Activated naive CD8-positive, alpha-beta T cell treated with anti-CD3 and anti-CD28 coated beads for 36 hours (primary cell): ENCODE data around the gene HAPLN3. TPM values are rescaled to one million over a fixed set of nuclear protein-coding genes. Genes with fewer than 3 reads are reported as not detected.

Experiments
- DNase-seq: peaks from one replicate; pipeline ENCODE4 v3.0.0; 2021
- H3K27ac Mint-ChIP-seq: one replicate; pipeline ENCODE4 v1.8.0; 2022; ENCODE audit warnings: mild to moderate bottlenecking, moderate library complexity, mixed read lengths
- H3K27me3 Mint-ChIP-seq: one replicate; pipeline ENCODE4 v1.8.0; 2022; ENCODE audit warnings: mild to moderate bottlenecking, mixed read lengths
- H3K36me3 Mint-ChIP-seq: one replicate; pipeline ENCODE4 v1.8.0; 2021; ENCODE audit warnings: mild to moderate bottlenecking, mixed read lengths
- H3K4me1 Mint-ChIP-seq: one replicate; pipeline ENCODE4 v1.8.0; 2021; ENCODE audit warnings: mixed read lengths
- H3K4me3 Mint-ChIP-seq: one replicate; pipeline ENCODE4 v1.8.0; 2022; ENCODE audit warnings: mild to moderate bottlenecking, moderate library complexity, mixed read lengths
- H3K9me3 Mint-ChIP-seq: one replicate; pipeline ENCODE4 v1.8.0; 2022; ENCODE audit warnings: mixed read lengths
- total RNA-seq, 2 experiments: library from RNA; stranded (reverse); gene quantifications; one replicate each; pipeline ENCODE4 v1.2.3, GENCODE V29; 2021

HAPLN3 gene
- total RNA-seq, 2 experiments from 2014 or later, result 82.6 to 83.2 TPM

DNA sequence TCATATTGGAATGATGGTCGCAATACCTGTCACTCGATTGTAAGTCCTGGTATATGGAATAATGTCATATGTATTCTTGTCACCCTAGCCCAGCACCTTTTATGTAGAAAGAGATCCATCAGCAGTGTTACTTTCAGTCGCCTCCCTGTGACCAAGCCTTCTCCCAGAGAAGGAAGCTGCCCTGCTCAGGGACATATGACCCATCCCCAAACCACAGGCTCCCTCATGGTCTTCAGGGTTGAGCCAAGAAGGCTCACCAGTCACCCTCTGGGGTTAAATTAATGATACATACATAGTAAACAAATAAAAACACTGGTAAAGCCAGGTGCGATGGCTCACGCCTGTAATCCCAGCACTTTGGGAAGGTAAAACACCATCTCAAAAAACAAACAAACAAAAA, 22.4 kb upstream of the HAPLN3 start:
- peaks cover 16% of the 10 kb centered on the region for H3K27me3 Mint-ChIP-seq
- no peak overlapping the region for H3K27ac Mint-ChIP-seq
- no peak for DNase-seq
- no peaks in the 10 kb centered on the region for H3K36me3 Mint-ChIP-seq
- no peaks in the 10 kb centered on the region for H3K9me3 Mint-ChIP-seq
- H3K4me1 Mint-ChIP-seq, result peaks cover 17% of the 10 kb centered on the region
- H3K4me3 Mint-ChIP-seq, result no peak overlapping the region

DNA sequence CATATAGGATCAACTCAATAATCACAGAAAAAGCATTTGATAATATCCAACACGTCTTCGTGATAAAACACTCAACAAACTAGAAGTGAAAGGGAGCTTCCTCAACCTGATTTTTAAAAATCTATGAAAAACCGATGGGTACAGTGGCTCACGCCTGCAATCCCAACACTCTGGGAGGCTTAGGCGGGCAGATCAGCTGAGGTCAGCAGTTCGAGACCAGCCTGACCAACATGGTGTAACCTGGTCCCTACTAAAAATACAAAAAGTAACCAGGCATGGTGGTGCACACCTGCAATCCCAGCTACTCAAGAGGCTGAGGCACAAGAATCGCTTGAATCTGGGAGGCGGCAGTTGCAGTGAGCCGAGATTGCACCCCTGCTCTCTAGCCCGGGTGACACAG, 20.0 kb upstream of the HAPLN3 start:
- Mint-ChIP-seq H3K4me3 (no peak overlapping the region), H3K4me1 (peaks cover 29% of the 10 kb centered on the region), H3K27ac (no peak overlapping the region), H3K36me3 (peaks cover 2% of the 10 kb centered on the region), H3K27me3 (peaks cover 13% of the 10 kb centered on the region), H3K9me3 (no peaks in the 10 kb centered on the region)
- DNase-seq, result no peak

DNA sequence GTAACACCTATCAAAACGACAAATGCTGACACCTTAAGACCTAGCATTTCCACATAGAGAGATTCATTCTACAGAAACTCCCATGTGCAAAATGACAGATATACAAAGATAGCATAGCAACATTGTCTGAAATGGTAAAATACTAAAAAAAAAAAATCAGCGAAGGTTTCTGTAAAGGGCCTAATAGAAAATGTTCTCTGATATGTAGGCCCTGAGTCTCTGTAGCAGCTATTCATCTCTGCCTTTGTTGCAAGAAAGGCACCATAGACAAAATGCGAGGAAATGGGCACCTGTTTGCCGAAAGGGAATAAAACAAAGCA, 18.5 kb upstream of the HAPLN3 start:
- H3K4me3 Mint-ChIP-seq, result peak overlapping the region; percentile 88
- no peaks in the 10 kb centered on the region for H3K9me3 Mint-ChIP-seq
- peak overlapping the region; percentile 90 for H3K27ac Mint-ChIP-seq
- H3K36me3 Mint-ChIP-seq, result peaks cover 2% of the 10 kb centered on the region
- peaks cover 5% of the 10 kb centered on the region for H3K27me3 Mint-ChIP-seq
- DNase-seq, result no peak
- peaks cover 28% of the 10 kb centered on the region for H3K4me1 Mint-ChIP-seq

DNA sequence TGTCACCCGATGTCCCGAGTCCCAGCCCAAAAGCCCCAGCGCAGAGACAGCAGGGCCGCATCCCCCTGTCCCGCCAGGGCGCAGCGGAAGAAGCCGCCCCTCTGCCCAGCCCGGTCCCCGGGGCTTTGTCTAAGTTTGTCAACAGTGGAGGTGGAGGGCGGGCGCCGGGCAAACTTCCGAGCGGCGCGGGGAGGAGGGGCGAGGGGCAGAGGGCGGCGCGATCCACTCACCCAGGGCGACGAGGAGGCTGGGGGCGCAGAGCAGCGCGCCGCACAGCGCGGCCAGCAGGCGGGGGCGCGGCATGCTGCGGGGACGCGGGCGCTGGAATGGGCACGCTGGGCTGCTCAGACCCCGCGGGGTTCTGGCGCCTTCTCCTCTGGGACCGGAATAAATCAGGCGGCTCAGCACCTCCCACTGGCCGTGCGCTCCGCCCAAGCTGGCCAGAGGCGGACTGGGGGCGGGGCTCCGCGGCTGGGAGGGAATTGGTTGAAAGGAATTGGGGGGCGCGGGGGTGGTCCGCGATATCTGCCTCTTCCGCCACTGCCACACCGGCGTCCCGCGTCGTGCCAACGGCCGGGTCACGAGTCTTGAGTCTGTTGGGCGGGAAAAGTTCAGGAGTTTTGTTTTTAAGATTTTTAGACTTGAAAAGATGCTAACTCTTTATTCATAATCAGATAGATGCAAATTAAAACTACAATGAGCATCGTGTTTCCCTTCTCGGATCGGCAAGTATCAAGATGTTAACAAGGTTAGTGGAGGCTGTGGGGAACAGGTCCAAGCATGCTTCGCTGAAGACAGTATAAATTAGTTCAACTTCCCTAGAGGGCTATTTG, 17.9 kb upstream of the HAPLN3 start, which contains the start of gene MFGE8:
Gene MFGE8, minus strand, starts transcription at position 363 of the 833 bp plus-strand sequence. Its CDS starts 60 bp downstream, at position 303.
- Mint-ChIP-seq H3K4me3 (peak within 1 kb of the TSS; percentile 88), H3K27ac (peak within 1 kb of the TSS; percentile 90), H3K36me3 (peaks cover 2% of the 10 kb centered on the region), H3K27me3 (peaks cover 5% of the 10 kb centered on the region), H3K9me3 (no peaks in the 10 kb centered on the region), H3K4me1 (peaks cover 26% of the 10 kb centered on the region)
- peak; percentile 83 for DNase-seq

DNA sequence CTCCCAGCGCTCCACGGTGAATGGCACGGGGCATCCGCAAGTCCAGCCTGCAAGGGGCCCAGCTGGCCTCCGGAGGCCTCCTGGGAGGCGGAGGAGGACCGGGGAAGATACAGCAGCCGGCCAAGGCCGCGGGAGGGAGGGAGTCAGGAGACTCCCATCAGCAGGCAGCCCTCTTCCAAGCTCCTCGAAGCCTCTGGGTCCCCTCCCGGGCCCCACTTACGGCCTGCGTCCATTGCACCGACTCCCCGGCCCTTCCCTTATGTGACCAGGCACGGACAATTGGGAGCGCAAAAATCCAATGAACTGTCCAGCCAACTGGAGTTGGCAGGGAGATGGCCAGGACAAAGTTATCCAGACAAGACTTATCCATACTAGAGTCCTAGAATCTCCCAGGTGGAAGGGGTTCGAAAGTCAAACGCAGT, 17.2 kb upstream of the HAPLN3 start:
- DNase-seq, result no peak
- H3K27ac Mint-ChIP-seq, result no peak overlapping the region
- H3K4me1 Mint-ChIP-seq, result peaks cover 31% of the 10 kb centered on the region
- H3K27me3 Mint-ChIP-seq, result peaks cover 1% of the 10 kb centered on the region
- no peaks in the 10 kb centered on the region for H3K9me3 Mint-ChIP-seq
- H3K4me3 Mint-ChIP-seq, result peak overlapping the region; percentile 88
- peaks cover 2% of the 10 kb centered on the region for H3K36me3 Mint-ChIP-seq

DNA sequence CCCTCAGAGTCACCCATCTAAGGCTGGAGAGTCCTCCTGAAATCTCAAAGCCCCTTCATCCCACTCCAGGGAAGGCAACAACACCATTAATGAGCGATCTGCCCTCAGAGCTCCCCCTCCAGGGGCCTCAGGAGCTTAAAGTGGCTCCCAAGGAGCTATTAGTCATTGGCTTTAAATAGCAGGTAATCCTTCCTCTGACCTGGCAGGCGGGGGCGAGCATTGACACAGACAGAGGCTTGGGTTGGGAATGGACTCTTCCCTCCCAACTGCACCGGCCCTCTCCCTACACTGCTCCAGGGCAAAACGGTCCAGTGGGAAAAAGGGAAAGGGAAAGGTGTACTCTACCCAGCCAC, 16.4 kb upstream of the HAPLN3 start:
- H3K27me3 Mint-ChIP-seq, result no peaks in the 10 kb centered on the region

DNA sequence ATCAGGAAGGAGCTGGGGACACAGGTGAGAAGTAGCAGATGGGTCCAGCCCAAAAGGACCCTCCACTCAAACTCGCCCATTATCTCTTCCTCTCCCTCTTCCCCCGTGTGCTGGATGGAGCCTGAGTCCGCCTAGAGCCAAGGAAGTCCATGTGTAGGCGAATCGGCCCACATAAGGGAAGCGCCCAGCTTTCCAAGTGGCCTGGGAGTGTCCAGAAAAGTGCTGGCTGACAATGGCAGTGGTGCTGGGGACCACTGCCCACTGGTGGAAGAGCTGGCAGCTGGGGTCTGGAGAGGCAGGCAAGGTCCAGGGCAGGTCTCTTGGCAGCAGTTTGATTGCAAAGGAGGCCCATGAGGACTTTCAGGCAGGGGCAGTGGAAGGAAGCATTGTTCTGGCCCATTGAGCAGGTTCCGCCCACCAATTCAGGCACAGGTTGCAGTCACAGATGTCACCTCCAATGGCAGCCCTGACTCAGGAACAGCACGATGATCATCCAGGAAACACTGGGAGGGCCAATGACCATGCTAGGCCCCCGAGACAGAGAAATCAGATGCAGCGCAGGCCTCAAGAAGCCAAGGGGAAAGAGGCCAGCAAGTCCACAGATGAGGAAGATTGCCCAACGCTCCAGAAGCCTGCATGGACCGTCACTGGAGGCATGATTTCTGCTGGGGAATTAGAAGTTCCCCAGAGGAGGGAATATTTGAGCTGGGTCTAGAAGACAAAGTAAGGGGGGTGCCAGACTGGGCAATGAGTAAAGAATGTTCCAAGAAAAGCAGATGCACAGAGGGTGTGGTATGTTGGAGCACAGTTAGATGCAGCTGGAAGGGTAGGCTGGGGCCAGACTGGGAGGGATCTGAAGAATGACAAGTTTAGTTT, 14.8 kb upstream of the HAPLN3 start:
- H3K27ac Mint-ChIP-seq, result no peak overlapping the region
- H3K4me3 Mint-ChIP-seq, result no peak overlapping the region
- peaks cover 35% of the 10 kb centered on the region for H3K4me1 Mint-ChIP-seq
- H3K27me3 Mint-ChIP-seq, result no peaks in the 10 kb centered on the region
- H3K9me3 Mint-ChIP-seq, result no peaks in the 10 kb centered on the region
- no peak for DNase-seq
- peaks cover 2% of the 10 kb centered on the region for H3K36me3 Mint-ChIP-seq

More for the DNA sequence above, 16.4 kb upstream of the HAPLN3 start:
- Mint-ChIP-seq H3K36me3 (peaks cover 2% of the 10 kb centered on the region), H3K27ac (no peak overlapping the region), H3K9me3 (no peaks in the 10 kb centered on the region), H3K4me1 (peaks cover 31% of the 10 kb centered on the region), H3K4me3 (peak overlapping the region; percentile 88)
- no peak for DNase-seq

DNA sequence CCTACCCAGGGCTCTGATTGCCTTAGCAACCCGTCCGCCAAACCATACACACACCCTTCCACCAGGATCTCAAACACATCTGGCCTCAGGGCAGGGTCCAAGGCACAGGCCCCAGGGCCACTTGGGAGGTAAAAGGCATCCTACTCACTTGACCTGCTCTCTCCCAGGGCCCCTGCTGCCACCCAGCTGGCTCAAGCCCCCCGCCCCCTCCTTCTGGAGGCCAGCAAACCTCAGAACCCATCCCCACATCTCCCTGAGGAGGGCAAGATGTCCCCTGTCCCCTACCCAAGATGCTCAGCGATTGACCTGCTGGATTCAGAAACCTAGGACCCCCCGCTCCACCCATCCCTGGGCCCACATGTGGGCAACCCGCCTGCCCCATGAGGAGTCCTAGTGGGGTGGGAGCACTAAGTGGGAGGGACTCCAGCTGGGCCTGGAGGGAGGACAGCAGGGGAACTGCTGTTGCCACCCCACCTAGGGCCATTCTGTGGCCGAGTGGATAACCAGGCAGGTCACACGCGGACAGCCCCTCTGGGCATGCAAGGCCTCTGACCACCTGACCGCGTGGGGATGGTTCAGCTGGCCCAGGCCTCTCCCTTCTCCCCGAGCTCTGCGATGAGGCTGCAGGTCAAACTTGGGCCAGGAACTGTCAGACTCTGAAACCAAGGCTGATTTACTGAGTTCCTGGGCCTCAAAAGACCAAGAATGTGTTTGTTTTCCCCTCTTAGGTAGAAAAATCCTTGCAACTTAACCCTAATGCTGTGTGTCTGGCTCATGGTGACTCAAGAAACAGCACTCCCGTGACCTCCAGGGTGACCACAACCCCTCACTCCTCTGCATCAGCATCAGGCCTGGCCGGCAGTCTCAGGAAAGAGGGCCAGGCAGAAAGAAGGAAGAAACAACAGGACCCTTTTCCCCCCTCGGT, 13.6 kb upstream of the HAPLN3 start:
- no peaks in the 10 kb centered on the region for H3K27me3 Mint-ChIP-seq
- H3K27ac Mint-ChIP-seq, result no peak overlapping the region
- no peaks in the 10 kb centered on the region for H3K9me3 Mint-ChIP-seq
- no peak overlapping the region for H3K4me3 Mint-ChIP-seq
- H3K36me3 Mint-ChIP-seq, result peaks cover 2% of the 10 kb centered on the region
- peaks cover 46% of the 10 kb centered on the region for H3K4me1 Mint-ChIP-seq
- DNase-seq, result no peak

DNA sequence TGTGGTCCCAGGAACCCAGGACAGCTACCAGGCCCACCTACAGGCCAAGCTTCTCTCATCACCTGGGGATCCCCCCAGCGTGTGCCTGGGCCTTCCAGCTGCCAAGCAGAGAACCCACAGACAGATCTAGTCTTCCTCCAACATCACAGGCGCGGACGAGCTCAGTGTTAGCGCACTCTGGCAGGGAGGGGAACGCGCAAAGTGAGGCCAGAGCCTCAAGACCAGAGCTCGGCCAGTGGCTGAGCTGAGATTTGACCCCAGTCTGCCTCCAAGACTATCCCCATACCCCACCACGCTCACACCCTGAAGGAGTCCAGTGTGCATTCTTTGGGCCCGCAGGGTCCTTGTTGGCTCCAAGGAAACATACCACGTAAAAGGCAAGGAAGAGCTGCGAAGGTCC, 12.8 kb upstream of the HAPLN3 start:
- no peaks in the 10 kb centered on the region for H3K9me3 Mint-ChIP-seq
- H3K4me3 Mint-ChIP-seq, result no peak overlapping the region
- H3K36me3 Mint-ChIP-seq, result peaks cover 2% of the 10 kb centered on the region
- peaks cover 46% of the 10 kb centered on the region for H3K4me1 Mint-ChIP-seq
- H3K27me3 Mint-ChIP-seq, result no peaks in the 10 kb centered on the region
- H3K27ac Mint-ChIP-seq, result no peak overlapping the region
- no peak for DNase-seq

DNA sequence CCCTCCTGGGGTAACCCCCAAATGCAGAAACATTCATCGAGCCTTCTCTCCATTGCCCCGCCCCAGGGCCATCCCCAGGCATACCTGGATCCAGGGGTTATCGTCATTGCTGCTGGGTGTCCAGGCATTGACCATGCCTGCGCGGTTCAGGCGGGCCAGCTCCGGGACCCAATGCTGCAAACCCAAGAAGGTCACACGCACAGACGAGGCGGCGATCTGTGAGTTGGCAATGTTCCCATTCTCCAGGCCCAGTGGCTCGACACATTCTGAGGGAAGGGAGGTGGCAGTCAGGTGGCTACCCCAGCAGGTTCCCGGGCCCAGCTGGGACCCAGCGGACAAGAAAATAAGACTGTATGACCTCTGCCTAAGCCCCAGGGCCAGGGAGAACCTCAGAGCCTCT, 11.8 kb upstream of the HAPLN3 start:
- Mint-ChIP-seq H3K27ac (no peak overlapping the region), H3K9me3 (no peaks in the 10 kb centered on the region), H3K4me3 (no peak overlapping the region), H3K4me1 (peaks cover 43% of the 10 kb centered on the region), H3K27me3 (no peaks in the 10 kb centered on the region), H3K36me3 (peaks cover 2% of the 10 kb centered on the region)
- DNase-seq, result no peak

DNA sequence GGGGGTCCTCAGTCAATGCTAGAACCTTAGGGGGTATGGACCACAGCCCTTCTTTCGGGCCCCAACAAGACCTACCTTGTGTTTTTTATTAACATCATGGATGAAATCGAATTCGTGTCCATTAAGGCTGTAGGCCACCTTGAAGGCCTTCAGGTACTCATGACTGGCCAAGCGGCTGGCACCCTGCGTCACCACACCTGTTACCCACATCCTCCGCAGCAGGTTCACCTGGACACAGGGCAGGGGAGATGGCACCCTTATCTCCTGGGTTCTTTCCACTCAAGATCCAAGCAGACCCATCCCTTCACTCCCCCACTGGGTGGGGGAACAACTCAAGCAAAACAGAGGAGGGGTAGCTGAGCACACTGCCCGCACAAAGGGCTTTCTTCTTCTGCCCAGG, 11.2 kb upstream of the HAPLN3 start:
- Mint-ChIP-seq H3K9me3 (no peaks in the 10 kb centered on the region), H3K4me1 (peaks cover 38% of the 10 kb centered on the region), H3K36me3 (peaks cover 2% of the 10 kb centered on the region), H3K27ac (no peak overlapping the region), H3K27me3 (no peaks in the 10 kb centered on the region), H3K4me3 (no peak overlapping the region)
- DNase-seq, result no peak

DNA sequence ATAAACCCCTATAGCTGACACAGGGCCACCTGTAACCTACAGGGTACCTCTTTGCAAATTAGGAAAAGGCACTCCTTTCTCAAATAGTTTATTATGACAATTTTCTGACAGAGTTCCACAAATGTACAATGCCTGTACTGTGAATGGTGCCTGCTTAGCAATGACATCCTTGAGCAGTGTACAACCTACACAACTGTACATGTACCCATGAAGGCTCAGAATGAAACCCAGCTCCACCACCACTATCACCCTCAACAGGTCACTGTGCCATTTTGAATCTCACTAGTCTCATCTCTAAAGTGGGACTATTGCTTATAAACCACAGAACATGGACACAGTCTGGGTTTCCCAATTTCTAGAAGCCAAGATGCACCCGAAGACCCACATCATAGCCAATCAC, 10.8 kb upstream of the HAPLN3 start:
- Mint-ChIP-seq H3K27ac (no peak overlapping the region), H3K27me3 (no peaks in the 10 kb centered on the region), H3K9me3 (no peaks in the 10 kb centered on the region), H3K4me3 (no peak overlapping the region), H3K36me3 (peaks cover 2% of the 10 kb centered on the region), H3K4me1 (peaks cover 35% of the 10 kb centered on the region)
- DNase-seq, result no peak

DNA sequence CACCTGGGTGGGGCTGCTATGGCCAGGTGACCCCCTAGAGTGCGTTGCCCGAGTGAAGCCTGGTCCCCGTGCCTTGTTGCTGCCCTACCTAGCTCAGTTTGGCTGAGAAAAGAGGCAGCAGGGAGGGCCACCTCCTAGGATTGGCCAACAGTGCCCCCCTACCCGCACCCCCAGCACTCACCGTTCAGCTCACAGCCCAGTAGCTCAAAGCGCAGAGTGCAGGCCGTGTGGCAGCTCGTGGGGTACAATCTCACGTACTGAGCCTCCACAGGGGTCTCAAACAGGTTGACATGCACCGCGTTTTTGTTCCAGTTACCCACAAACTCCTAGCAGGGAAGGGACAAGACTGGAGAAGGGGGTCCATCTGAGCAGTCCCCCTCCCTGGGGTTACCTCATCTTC, 10.2 kb upstream of the HAPLN3 start:
- no peak overlapping the region for H3K27ac Mint-ChIP-seq
- no peak for DNase-seq
- H3K27me3 Mint-ChIP-seq, result no peaks in the 10 kb centered on the region
- H3K4me1 Mint-ChIP-seq, result peaks cover 32% of the 10 kb centered on the region
- no peaks in the 10 kb centered on the region for H3K9me3 Mint-ChIP-seq
- peaks cover 3% of the 10 kb centered on the region for H3K36me3 Mint-ChIP-seq
- H3K4me3 Mint-ChIP-seq, result no peak overlapping the region

DNA sequence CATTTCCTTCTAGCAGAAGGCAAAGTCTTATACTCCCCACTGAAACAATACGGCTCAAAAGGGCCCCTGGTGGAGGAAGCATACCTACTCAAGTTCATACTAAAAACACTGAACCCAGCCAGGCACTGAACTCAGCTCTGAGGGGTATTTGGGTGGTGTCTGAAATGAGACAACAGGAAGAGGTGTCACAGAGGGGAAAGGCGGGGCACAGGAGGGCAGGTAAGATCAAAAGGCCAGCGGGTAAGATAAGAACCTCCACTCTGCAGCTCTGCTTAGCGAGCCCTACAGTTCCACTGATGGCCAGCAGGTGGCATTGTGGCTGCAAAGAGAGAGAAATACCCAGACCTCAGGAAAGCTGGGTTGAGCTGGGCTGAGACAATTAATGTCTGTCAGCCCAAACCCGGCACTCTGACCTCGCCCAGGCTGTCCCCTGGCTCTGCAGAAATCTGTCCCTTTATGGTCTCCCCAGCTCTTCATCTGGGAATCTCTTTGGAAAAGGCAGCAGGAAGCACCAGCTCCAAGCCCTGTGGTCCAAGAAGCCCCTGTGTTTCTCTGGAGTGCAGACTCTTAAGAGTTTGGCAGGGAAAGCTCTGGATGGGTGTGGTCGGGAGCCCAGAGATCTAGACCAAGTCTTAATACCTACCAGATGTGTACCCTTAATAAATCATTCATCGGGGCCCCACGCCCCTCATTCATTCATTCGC, 9.4 kb upstream of the HAPLN3 start:
- Mint-ChIP-seq H3K4me1 (peaks cover 26% of the 10 kb centered on the region), H3K27me3 (no peaks in the 10 kb centered on the region), H3K4me3 (no peak overlapping the region), H3K27ac (peak overlapping the region; percentile 70), H3K9me3 (no peaks in the 10 kb centered on the region), H3K36me3 (peaks cover 4% of the 10 kb centered on the region)
- DNase-seq, result peak; percentile 86
